HG02884 (cell line): ENCODE measurements around the gene PDE4B.

ENCODE experiments used
- ATAC-seq: cut with Tn5 transposase; IDR thresholded peaks from one replicate; pipeline ENCODE4 v1.9.1; 2021; ENCODE audit warnings: mild to moderate bottlenecking, moderate library complexity; ENCODE audit not compliant: unreplicated experiment

PDE4B gene

GRCh38 chr1:66275601-66276023 is 482.9 kb downstream of the PDE4B start:
- no peak for ATAC-seq

GRCh38 chr1:66276218-66276617 is 483.5 kb downstream of the PDE4B start:
- ATAC-seq: peak; percentile 76

- ATAC-seq: peak; percentile 18
Observed at GRCh38 chr1:66278260-66279021, 485.7 kb downstream of the PDE4B start.

GRCh38 chr1:66281808-66282207 is 489.1 kb downstream of the PDE4B start:
- no peak for ATAC-seq

- peak; percentile 75 for ATAC-seq
Observed at GRCh38 chr1:66282343-66282852, 489.7 kb downstream of the PDE4B start.

GRCh38 chr1:66282891-66283621 is 490.4 kb downstream of the PDE4B start:
- ATAC-seq: no peak

- ATAC-seq: peak; percentile 57
Observed at GRCh38 chr1:66283622-66284041, 490.9 kb downstream of the PDE4B start.

- ATAC-seq: no peak
Observed at GRCh38 chr1:66284746-66285145, 492.1 kb downstream of the PDE4B start.

- ATAC-seq: no peak
Observed at GRCh38 chr1:66285618-66286270, 493.0 kb downstream of the PDE4B start.

- no peak for ATAC-seq
Observed at GRCh38 chr1:66286307-66286706, 493.6 kb downstream of the PDE4B start.

GRCh38 chr1:66288048-66288447 is 495.4 kb downstream of the PDE4B start:
- ATAC-seq: no peak

- ATAC-seq: no peak
Observed at GRCh38 chr1:66290761-66291530, 498.3 kb downstream of the PDE4B start.

GRCh38 chr1:66291531-66291864 is 498.8 kb downstream of the PDE4B start:
- no peak for ATAC-seq

- ATAC-seq: no peak
Observed at GRCh38 chr1:66292305-66292704, 499.6 kb downstream of the PDE4B start.

- no peak for ATAC-seq
Observed at GRCh38 chr1:66292944-66293343, 500.2 kb downstream of the PDE4B start.

GRCh38 chr1:66294707-66295370 is 502.1 kb downstream of the PDE4B start:
- no peak for ATAC-seq

- no peak for ATAC-seq
Observed at GRCh38 chr1:66295803-66296202, 503.1 kb downstream of the PDE4B start.

- ATAC-seq: no peak
Observed at GRCh38 chr1:66296370-66296769, 503.7 kb downstream of the PDE4B start.

- no peak for ATAC-seq
Observed at GRCh38 chr1:66296951-66297350, 504.3 kb downstream of the PDE4B start.

GRCh38 chr1:66298464-66298863 is 505.8 kb downstream of the PDE4B start:
- no peak for ATAC-seq
